Peyer's patch (tissue), 4 donors: ENCODE data around the gene VCAM1.

ENCODE experiments used
- CTCF ChIP-seq, 6 experiments: fragments of 450-650 bp in 4 of 6; fragments of 200-600 bp in 2 of 6; sonication (generic) in 1 of 6; IDR thresholded peaks; one replicate each; pipeline ENCODE4 v1.5.1; 2017 to 2019; ENCODE audit warnings: antibody characterized with exemption in 6 of 6, mild to moderate bottlenecking in 3 of 6, moderate library complexity in 1 of 6
- POLR2A ChIP-seq, 2 donors: fragments of 450-650 bp; IDR thresholded peaks; one replicate each; pipeline ENCODE4 v1.5.1; 2017; ENCODE audit warnings: antibody characterized with exemption in 2 of 2, mild to moderate bottlenecking in 2 of 2, moderate library complexity in 2 of 2

- TF ChIP-seq CTCF (IDR thresholded peaks at IDR 0.05) (no peak), POLR2A (IDR thresholded peaks at IDR 0.05) (no peak)
Measured at GRCh38 chr1:100769906-100770646, 50.5 kb downstream of the VCAM1 start.
